CD14-positive monocyte (primary cell): ENCODE data around the gene GPRIN3. TPM values are rescaled to one million over a fixed set of nuclear protein-coding genes. Genes with fewer than 3 reads are reported as not detected.

ENCODE experiments used
- DNase-seq, 3 donors: peaks; one replicate each; pipeline ENCODE4 v3.0.0-alpha.2; 2011 to 2022
- H2AFZ ChIP-seq: 2 replicates; pipeline ENCODE4 v1.6.0; 2012; ENCODE audit warnings: mild to moderate bottlenecking, low read depth, low read length, inconsistent platforms; ENCODE audit not compliant: insufficient read depth, poor library complexity, severe bottlenecking
- H3K27ac ChIP-seq, 2 donors: 1 replicate in 1 of 2; 2 replicates in 1 of 2; pipeline ENCODE4 v1.5.1; 2012 to 2013; ENCODE audit warnings: low read length in 2 of 2, control low read depth in 1 of 2, inconsistent platforms in 1 of 2, low read depth in 1 of 2, mild to moderate bottlenecking in 1 of 2
- H3K27me3 ChIP-seq, 2 donors: one replicate each; pipeline versions ENCODE4 v1.6.0 to v1.6.1; 2011 to 2013; ENCODE audit warnings: low read length in 2 of 2; ENCODE audit not compliant: control insufficient read depth in 2 of 2, insufficient read depth in 2 of 2
- H3K36me3 ChIP-seq, 2 donors: replicated peaks in 1 of 2; 1 replicate in 1 of 2; 2 replicates in 1 of 2; pipeline versions ENCODE4 v1.5.1 to v1.6.1; 2012 to 2013; ENCODE audit warnings: low read length in 2 of 2, control low read depth in 1 of 2, inconsistent platforms in 1 of 2, mild to moderate bottlenecking in 1 of 2; ENCODE audit not compliant: insufficient read depth in 2 of 2, control insufficient read depth in 1 of 2
- H3K4me1 ChIP-seq, 2 donors: 1 replicate in 1 of 2; 2 replicates in 1 of 2; pipeline versions ENCODE4 v1.5.1 to v1.6.1; 2012 to 2013; ENCODE audit warnings: low read length in 2 of 2, control low read depth in 1 of 2, inconsistent platforms in 1 of 2, mild to moderate bottlenecking in 1 of 2, moderate library complexity in 1 of 2; ENCODE audit not compliant: insufficient read depth in 2 of 2, control insufficient read depth in 1 of 2
- H3K4me2 ChIP-seq: replicated peaks from 2 replicates; pipeline ENCODE3; 2012; ENCODE audit warnings: low read length, moderate library complexity, mild to moderate bottlenecking; ENCODE audit not compliant: poor library complexity, severe bottlenecking; ENCODE audit errors: extremely low read depth
- H3K4me3 ChIP-seq, 3 experiments: fragments of 200-600 bp in 1 of 3; sonication (generic) in 1 of 3; replicated peaks in 1 of 3; 1 replicate in 2 of 3; 2 replicates in 1 of 3; pipeline ENCODE4 v1.5.1; 2011 to 2013; ENCODE audit warnings: low read length in 3 of 3, mild to moderate bottlenecking in 3 of 3, control low read depth in 2 of 3, low read depth in 2 of 3, inconsistent platforms in 1 of 3, moderate library complexity in 1 of 3
- H3K79me2 ChIP-seq: 2 replicates; pipeline ENCODE4 v1.6.0; 2012; ENCODE audit warnings: mild to moderate bottlenecking, control low read depth, inconsistent platforms, low read length, moderate library complexity; ENCODE audit not compliant: insufficient read depth
- H3K9ac ChIP-seq: 2 replicates; pipeline ENCODE4 v1.6.0; 2017; ENCODE audit warnings: low read length, mild to moderate bottlenecking; ENCODE audit not compliant: insufficient read depth, poor library complexity, severe bottlenecking
- H3K9me3 ChIP-seq, 2 donors: replicated peaks in 1 of 2; 1 replicate in 1 of 2; 2 replicates in 1 of 2; pipeline versions ENCODE4 v1.5.1 to v1.6.1; 2012 to 2013; ENCODE audit warnings: low read length in 2 of 2, control low read depth in 1 of 2; ENCODE audit not compliant: control insufficient read depth in 1 of 2, insufficient read depth in 1 of 2
- H4K20me1 ChIP-seq: 2 replicates; pipeline ENCODE4 v1.6.0; 2012; ENCODE audit warnings: mild to moderate bottlenecking, low read length, control low read depth, moderate library complexity; ENCODE audit not compliant: insufficient read depth
- H3K27ac Mint-ChIP-seq, 7 donors: one replicate each; pipeline ENCODE4 v1.8.0; 2020; ENCODE audit warnings: mild to moderate bottlenecking in 7 of 7, mixed read lengths in 7 of 7, moderate library complexity in 6 of 7, inconsistent platforms in 2 of 7
- H3K27me3 Mint-ChIP-seq, 3 donors: one replicate each; pipeline ENCODE4 v1.8.0; 2021 to 2022; ENCODE audit warnings: low read depth in 3 of 3, mild to moderate bottlenecking in 3 of 3, mixed read lengths in 3 of 3, moderate library complexity in 3 of 3, inconsistent platforms in 1 of 3
- H3K36me3 Mint-ChIP-seq, 2 donors: one replicate each; pipeline ENCODE4 v1.8.0; 2020; ENCODE audit warnings: mixed read lengths in 2 of 2, inconsistent platforms in 1 of 2, mild to moderate bottlenecking in 1 of 2
- H3K4me1 Mint-ChIP-seq: one replicate; pipeline ENCODE4 v1.8.0; 2020; ENCODE audit warnings: mild to moderate bottlenecking, mixed read lengths
- H3K4me3 Mint-ChIP-seq, 2 donors: one replicate each; pipeline ENCODE4 v1.8.0; 2020; ENCODE audit warnings: mild to moderate bottlenecking in 2 of 2, mixed read lengths in 2 of 2, moderate library complexity in 1 of 2
- H3K9me3 Mint-ChIP-seq, 7 donors: one replicate each; pipeline ENCODE4 v1.8.0; 2020 to 2022; ENCODE audit warnings: mixed read lengths in 7 of 7, mild to moderate bottlenecking in 6 of 7, moderate library complexity in 6 of 7, inconsistent platforms in 2 of 7
- WGBS: methylation state at CpG from one replicate; pipeline ENCODE4 v1.1.5; 2013; ENCODE audit warnings: missing lambda C conversion rate; ENCODE audit not compliant: insufficient coverage; 5-methylcytosine and 5-hydroxymethylcytosine counted together
- intact Hi-C, 2 donors: fragments of 100-400 bp; cut with micrococcal nuclease; formaldehyde crosslinking; loops; one replicate each; pipeline versions ENCODE4 v1.15.0 to v1.15.1; 2023
- polyA plus RNA-seq, 3 donors: library from polyadenylated mRNA; depleted of rRNA in 1 of 3; unstranded in 2 of 3; stranded (reverse) in 1 of 3; fragments of 300-500 nt in 2 of 3; fragments of >200 nt in 1 of 3; fragmentation: Illumina TruSeq in 2 of 3; gene quantifications; 1 replicate in 2 of 3; 2 replicates in 1 of 3; pipeline ENCODE4 v1.2.3, GENCODE V29; 2012 to 2021
- TF ChIP-seq, protein P1 (sequence below): fragments of 200-600 bp; IDR thresholded peaks from one replicate; pipeline ENCODE4 v1.8.0; 2022; ENCODE audit warnings: antibody characterized with exemption, mild to moderate bottlenecking

Gene GPRIN3
- polyA plus RNA-seq, 3 donors: 1.1 to 3.3 (median 2.3) TPM

DNA sequence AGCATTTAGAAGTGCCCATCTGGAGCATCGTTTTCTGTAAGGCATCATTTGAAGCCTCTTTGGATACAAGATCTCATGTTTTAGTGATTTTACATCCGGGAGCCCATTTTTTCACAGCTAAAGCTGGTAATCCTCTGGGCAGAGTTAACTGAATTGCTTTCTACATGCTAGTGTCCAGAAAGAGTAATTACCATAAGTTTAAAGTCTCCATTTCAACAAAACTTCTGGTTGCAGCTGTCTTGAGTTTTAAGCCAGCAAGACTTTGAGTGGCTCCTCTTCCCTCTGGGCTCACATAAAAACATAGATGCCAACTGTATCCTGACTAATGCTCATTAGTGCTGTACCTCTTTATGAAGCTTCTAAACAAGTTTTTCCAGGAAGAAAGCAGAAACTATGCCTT, 65.4 kb downstream of the GPRIN3 start:
- Mint-ChIP-seq H3K4me3 (no peak overlapping the region), H3K36me3 (peaks cover 5 to 7% of the 10 kb centered on the region in 2 donors), H3K9me3 (peaks cover 0 to 1% (median 0%) of the 10 kb centered on the region in 7 donors), H3K27me3 (no peaks in the 10 kb centered on the region), H3K4me1 (peaks cover 9% of the 10 kb centered on the region), H3K27ac (no peak overlapping the region)
- Histone ChIP-seq H3K36me3 (no peaks in the 10 kb centered on the region), H3K9ac (no peak overlapping the region), H3K79me2 (no peaks in the 10 kb centered on the region), H2AFZ (no peak overlapping the region), H3K4me3 (no peak overlapping the region), H3K4me1 (peaks cover 0 to 2% of the 10 kb centered on the region in 2 donors), H3K27me3 (no peaks in the 10 kb centered on the region), H3K4me2 (no peak overlapping the region), H3K9me3 (no peaks in the 10 kb centered on the region), H4K20me1 (no peaks in the 10 kb centered on the region), H3K27ac (no peak overlapping the region)
- TF ChIP-seq, protein P1, sequence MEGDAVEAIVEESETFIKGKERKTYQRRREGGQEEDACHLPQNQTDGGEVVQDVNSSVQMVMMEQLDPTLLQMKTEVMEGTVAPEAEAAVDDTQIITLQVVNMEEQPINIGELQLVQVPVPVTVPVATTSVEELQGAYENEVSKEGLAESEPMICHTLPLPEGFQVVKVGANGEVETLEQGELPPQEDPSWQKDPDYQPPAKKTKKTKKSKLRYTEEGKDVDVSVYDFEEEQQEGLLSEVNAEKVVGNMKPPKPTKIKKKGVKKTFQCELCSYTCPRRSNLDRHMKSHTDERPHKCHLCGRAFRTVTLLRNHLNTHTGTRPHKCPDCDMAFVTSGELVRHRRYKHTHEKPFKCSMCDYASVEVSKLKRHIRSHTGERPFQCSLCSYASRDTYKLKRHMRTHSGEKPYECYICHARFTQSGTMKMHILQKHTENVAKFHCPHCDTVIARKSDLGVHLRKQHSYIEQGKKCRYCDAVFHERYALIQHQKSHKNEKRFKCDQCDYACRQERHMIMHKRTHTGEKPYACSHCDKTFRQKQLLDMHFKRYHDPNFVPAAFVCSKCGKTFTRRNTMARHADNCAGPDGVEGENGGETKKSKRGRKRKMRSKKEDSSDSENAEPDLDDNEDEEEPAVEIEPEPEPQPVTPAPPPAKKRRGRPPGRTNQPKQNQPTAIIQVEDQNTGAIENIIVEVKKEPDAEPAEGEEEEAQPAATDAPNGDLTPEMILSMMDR: no peak
- 94% methylated on average over 2 of the region's 2 CpGs for WGBS
- DNase-seq: no peak
- intact Hi-C loops: no loop called here

- no peak overlapping the region for H2AFZ ChIP-seq
- H4K20me1 ChIP-seq: no peaks in the 10 kb centered on the region
- TF ChIP-seq, protein P1: no peak
- Mint-ChIP-seq H3K9me3 (peaks cover 2 to 9% (median 4%) of the 10 kb centered on the region in 7 donors), H3K36me3 (no peaks in the 10 kb centered on the region), H3K27me3 (peaks cover 0 to 2% (median 0%) of the 10 kb centered on the region in 3 donors), H3K27ac (no peak overlapping the region), H3K4me3 (no peak overlapping the region), H3K4me1 (peaks cover 4% of the 10 kb centered on the region)
- no peak overlapping the region for H3K4me2 ChIP-seq
- no CpG with 5 or more reads among the region's 3 CpGs for WGBS
- DNase-seq: no peak
- no peaks in the 10 kb centered on the region for H3K4me1 ChIP-seq
- H3K4me3 ChIP-seq: no peak overlapping the region
- H3K9me3 ChIP-seq: no peaks in the 10 kb centered on the region
- H3K27me3 ChIP-seq: no peaks in the 10 kb centered on the region
- H3K27ac ChIP-seq: no peak overlapping the region
- no peaks in the 10 kb centered on the region for H3K36me3 ChIP-seq
- no peak overlapping the region for H3K9ac ChIP-seq
- intact Hi-C loops: no loop called here
- no peaks in the 10 kb centered on the region for H3K79me2 ChIP-seq
Observed at GRCh38 chr4:89230271-89230670, 77.3 kb downstream of the GPRIN3 start.
